DOHH2 (cell line): ENCODE results near the gene KRTAP11-1.

ENCODE experiments used
- H3F3A ChIP-seq: fragments of 200-600 bp; sonication (generic), shearing (Covaris generic); 2 replicates; pipeline ENCODE4 v1.6.0; 2016; ENCODE audit warnings: antibody characterized with exemption, mild to moderate bottlenecking; ENCODE audit not compliant: control insufficient read depth, insufficient read depth
- H3K27ac ChIP-seq: fragments of 200-600 bp; sonication (generic); 2 replicates; pipeline ENCODE4 v1.5.1; 2014; ENCODE audit warnings: low read depth, mild to moderate bottlenecking, low read length, moderate library complexity
- H3K27me3 ChIP-seq: fragments of 200-600 bp; sonication (generic); 2 replicates; pipeline ENCODE4 v1.6.1; 2014; ENCODE audit warnings: mild to moderate bottlenecking, low read length, mixed read lengths; ENCODE audit not compliant: control insufficient read depth
- H3K36me3 ChIP-seq: fragments of 200-600 bp; sonication (generic); 2 replicates; pipeline ENCODE4 v1.6.1; 2014; ENCODE audit warnings: mild to moderate bottlenecking, low read length, moderate library complexity, mixed read lengths; ENCODE audit not compliant: control insufficient read depth
- H3K4me1 ChIP-seq: fragments of 200-600 bp; sonication (generic); 2 replicates; pipeline ENCODE4 v1.6.1; 2014; ENCODE audit warnings: mild to moderate bottlenecking, low read length, mixed read lengths; ENCODE audit not compliant: control insufficient read depth
- H3K4me2 ChIP-seq: fragments of 200-600 bp; sonication (generic); 2 replicates; pipeline ENCODE4 v1.6.0; 2014; ENCODE audit warnings: mild to moderate bottlenecking, low read length, moderate library complexity
- H3K4me3 ChIP-seq: fragments of 200-600 bp; sonication (generic); 2 replicates; pipeline ENCODE4 v1.5.1; 2014; ENCODE audit warnings: mild to moderate bottlenecking, low read length, mixed read lengths
- H3K79me2 ChIP-seq: fragments of 200-600 bp; sonication (generic); 2 replicates; pipeline ENCODE4 v1.6.1; 2014; ENCODE audit warnings: mild to moderate bottlenecking, low read length, mixed read lengths; ENCODE audit not compliant: control insufficient read depth
- H3K9me2 ChIP-seq: fragments of 200-600 bp; sonication (generic); replicated peaks from 2 replicates; pipeline ENCODE4 v1.6.1; 2014; ENCODE audit warnings: mild to moderate bottlenecking, low read length, mixed read lengths; ENCODE audit not compliant: control insufficient read depth
- H3K9me3 ChIP-seq: fragments of 200-600 bp; sonication (generic); 2 replicates; pipeline ENCODE4 v1.6.1; 2014; ENCODE audit warnings: antibody characterized with exemption, low read length, mixed read lengths; ENCODE audit not compliant: control insufficient read depth, insufficient read depth
- H4K20me1 ChIP-seq: fragments of 200-600 bp; sonication (generic); 2 replicates; pipeline ENCODE4 v1.6.0; 2014; ENCODE audit warnings: low read depth, mild to moderate bottlenecking, antibody characterized with exemption, low read length, moderate library complexity; ENCODE audit not compliant: control insufficient read depth, insufficient read depth
- CTCF ChIP-seq: fragments of 200-600 bp; sonication (generic); IDR thresholded peaks from one replicate; pipeline ENCODE4 v1.5.1; 2014; ENCODE audit warnings: antibody characterized with exemption, mild to moderate bottlenecking, low read depth, low read length; ENCODE audit not compliant: poor library complexity, severe bottlenecking
- EZH2phosphoT487 ChIP-seq: fragments of 200-600 bp; sonication (generic); IDR thresholded peaks from 2 replicates; pipeline ENCODE4 v1.6.1; 2017; ENCODE audit warnings: borderline replicate concordance, mild to moderate bottlenecking, antibody characterized with exemption, low read length, moderate library complexity, mixed read lengths

Gene KRTAP11-1

GRCh38 chr21:30881480-30881879 lies at the start of gene KRTAP11-1:
Gene KRTAP11-1, minus strand, starts transcription at chr21:30881580. Its CDS starts 56 bp downstream, at chr21:30881524.
- Histone ChIP-seq H3K9me2 (no peaks in the 10 kb centered on the region), H3K36me3 (no peaks in the 10 kb centered on the region), H4K20me1 (no peaks in the 10 kb centered on the region), H3K9me3 (no peaks in the 10 kb centered on the region), H3K27me3 (no peaks in the 10 kb centered on the region), H3K4me3 (no peak within 1 kb of the TSS), H3K79me2 (no peaks in the 10 kb centered on the region), H3K4me2 (no peak within 1 kb of the TSS), H3K4me1 (no peaks in the 10 kb centered on the region), H3F3A (no peaks in the 10 kb centered on the region), H3K27ac (no peak within 1 kb of the TSS)
- TF ChIP-seq EZH2phosphoT487, result no peak
- TF ChIP-seq CTCF, result no peak

- Histone ChIP-seq H3K27ac (no peak overlapping the region), H3K27me3 (no peaks in the 10 kb centered on the region), H3K9me3 (no peaks in the 10 kb centered on the region), H3K4me2 (no peak overlapping the region), H3F3A (no peaks in the 10 kb centered on the region), H4K20me1 (no peaks in the 10 kb centered on the region), H3K9me2 (no peaks in the 10 kb centered on the region), H3K4me1 (no peaks in the 10 kb centered on the region), H3K36me3 (no peaks in the 10 kb centered on the region), H3K4me3 (no peak overlapping the region), H3K79me2 (no peaks in the 10 kb centered on the region)
- TF ChIP-seq CTCF (no peak), EZH2phosphoT487 (no peak)
These were observed 42.8 kb upstream of the KRTAP11-1 start for GRCh38 chr21:30924146-30924700.

GRCh38 chr21:30921129-30921528 lies 39.7 kb upstream of the KRTAP11-1 start:
- Histone ChIP-seq H3F3A (no peaks in the 10 kb centered on the region), H3K4me3 (no peak overlapping the region), H4K20me1 (no peaks in the 10 kb centered on the region), H3K9me2 (no peaks in the 10 kb centered on the region), H3K27ac (no peak overlapping the region), H3K9me3 (no peaks in the 10 kb centered on the region), H3K4me1 (no peaks in the 10 kb centered on the region), H3K36me3 (no peaks in the 10 kb centered on the region), H3K27me3 (no peaks in the 10 kb centered on the region), H3K4me2 (no peak overlapping the region), H3K79me2 (no peaks in the 10 kb centered on the region)
- TF ChIP-seq CTCF (no peak), EZH2phosphoT487 (no peak)
